ENCODE measurements around the gene MOB3B.

Gene MOB3B

DNA sequence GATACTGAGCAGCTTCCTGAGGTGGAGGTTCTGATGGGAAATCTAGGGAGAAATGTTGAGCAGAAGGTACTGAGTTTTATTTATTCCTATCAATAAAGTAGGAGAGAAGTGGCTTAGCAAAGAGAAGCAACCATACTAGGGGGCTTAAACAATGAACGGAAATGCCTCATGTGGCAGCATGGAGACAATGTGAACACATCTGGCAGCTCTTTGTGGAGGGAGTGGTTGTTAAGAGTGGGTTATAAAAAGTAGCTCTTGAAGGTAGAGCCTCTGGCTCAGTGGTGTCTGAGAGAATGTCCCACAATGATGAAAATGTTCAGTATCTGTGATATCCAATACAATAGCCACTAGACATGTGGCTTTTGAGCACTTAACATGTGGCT lies 179.9 kb downstream of the MOB3B start:
- no peak overlapping the region for H3K4me3 ChIP-seq (ENCODE audit: low read depth, low read length)
- no peak for TF ChIP-seq CTCF (IDR thresholded peaks at IDR 0.05; ENCODE audit: low read depth, low read length)
- DNase-seq (ENCODE audit: low read depth, low spot score) = no peak
- in situ Hi-C loops (cut with HindIII; ENCODE audit: low sequenced_read_pairs) = no loop called here

DNA sequence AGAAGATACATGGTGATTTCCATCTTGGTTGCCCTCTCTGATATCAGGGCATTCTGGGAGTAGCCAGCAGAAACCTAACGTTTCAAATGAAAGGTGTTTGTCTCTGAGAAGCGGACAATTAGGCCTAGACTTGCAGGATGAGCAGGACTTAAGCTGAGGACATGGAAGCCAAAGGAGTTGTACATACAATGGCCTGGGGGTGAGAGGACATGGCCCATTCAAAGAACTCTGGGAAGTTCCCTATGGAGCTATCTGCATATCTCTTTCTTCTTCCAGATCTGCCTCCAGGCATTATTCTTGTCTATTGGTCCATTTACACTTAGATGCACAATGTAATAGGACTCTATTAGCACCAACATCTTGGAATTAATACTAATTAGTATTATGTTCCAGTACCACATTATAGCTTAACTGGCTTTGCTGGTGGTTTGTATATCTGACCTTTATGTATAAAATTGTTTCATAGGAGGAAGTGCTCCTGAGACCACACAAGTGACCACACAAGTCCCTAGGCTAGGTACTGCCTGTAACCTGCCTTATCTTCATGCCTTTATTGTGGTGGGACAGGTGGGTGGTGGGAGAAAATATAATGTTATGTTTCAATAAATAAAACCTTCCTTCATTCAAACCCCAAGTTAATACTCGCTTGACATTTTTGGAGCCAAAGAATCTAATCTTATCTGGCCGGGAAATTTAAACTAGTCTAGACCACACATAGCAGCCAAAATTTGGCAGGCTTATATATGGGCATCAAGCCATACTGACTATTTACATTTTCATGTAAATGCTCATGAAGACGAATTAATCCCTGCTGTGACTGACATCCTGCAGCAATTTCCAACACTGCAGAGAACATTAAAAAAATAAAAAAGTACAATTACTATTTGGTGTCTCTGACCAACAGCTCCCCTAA lies 180.6 kb downstream of the MOB3B start:
- TF ChIP-seq CTCF (IDR thresholded peaks at IDR 0.05; ENCODE audit: low read depth, low read length) = no peak
- DNase-seq (ENCODE audit: low read depth, low spot score) = peak; percentile 10
- H3K4me3 ChIP-seq (ENCODE audit: low read depth, low read length) = no peak overlapping the region
- in situ Hi-C loops (cut with HindIII; ENCODE audit: low sequenced_read_pairs) = no loop called here

GRCh38 chr9:27347889-27348288 lies 181.7 kb downstream of the MOB3B start:
- TF ChIP-seq CTCF (IDR thresholded peaks at IDR 0.05; ENCODE audit: low read depth, low read length) = no peak
- no peak for DNase-seq (ENCODE audit: low read depth, low spot score)
- H3K4me3 ChIP-seq (ENCODE audit: low read depth, low read length) = no peak overlapping the region
- in situ Hi-C loops (cut with HindIII; ENCODE audit: low sequenced_read_pairs) = no loop called here

DNA sequence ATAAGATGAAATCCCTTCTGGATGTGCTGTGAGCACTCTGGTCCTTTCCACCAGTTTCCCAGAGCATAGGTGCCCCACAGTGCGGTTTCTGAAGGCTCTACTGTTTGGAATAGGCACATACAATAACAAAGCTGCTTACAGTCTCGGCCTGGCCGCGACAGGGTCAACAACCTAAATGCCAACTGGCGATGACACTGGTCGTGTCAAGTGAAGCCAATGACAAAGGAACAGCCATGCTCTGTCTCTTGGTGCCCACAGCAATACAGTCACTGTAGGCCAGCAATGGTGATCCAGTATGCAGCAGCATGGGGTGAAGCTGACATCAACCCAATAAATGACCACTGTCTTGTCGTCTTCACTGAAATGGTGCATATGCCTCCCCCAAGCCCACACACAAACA lies 184.8 kb downstream of the MOB3B start:
- no peak for TF ChIP-seq CTCF (IDR thresholded peaks at IDR 0.05; ENCODE audit: low read depth, low read length)
- no peak overlapping the region for H3K4me3 ChIP-seq (ENCODE audit: low read depth, low read length)
- no peak for DNase-seq (ENCODE audit: low read depth, low spot score)
- in situ Hi-C loops (cut with HindIII; ENCODE audit: low sequenced_read_pairs) = no loop called here

GRCh38 chr9:27341545-27342294 lies 187.9 kb downstream of the MOB3B start:
- no peak for DNase-seq (ENCODE audit: low read depth, low spot score)
- no peak for TF ChIP-seq CTCF (IDR thresholded peaks at IDR 0.05; ENCODE audit: low read depth, low read length)
- H3K4me3 ChIP-seq (ENCODE audit: low read depth, low read length) = no peak overlapping the region
- in situ Hi-C loops (cut with HindIII; ENCODE audit: low sequenced_read_pairs) = no loop called here

GRCh38 chr9:27340961-27341511 lies 188.6 kb downstream of the MOB3B start:
- TF ChIP-seq CTCF (IDR thresholded peaks at IDR 0.05; ENCODE audit: low read depth, low read length) = no peak
- in situ Hi-C loops (cut with HindIII; ENCODE audit: low sequenced_read_pairs) = no loop called here

More at GRCh38 chr9:27340961-27341511, 188.6 kb downstream of the MOB3B start:
- no peak overlapping the region for H3K4me3 ChIP-seq (ENCODE audit: low read depth, low read length)
- peak; percentile 10 for DNase-seq (ENCODE audit: low read depth, low spot score)
